ENCODE results near the gene COL20A1.

COL20A1 gene

GRCh38 chr20:63253438-63254231 is 39.4 kb upstream of the COL20A1 start:
- WGBS (ENCODE audit: insufficient coverage, insufficient read length), result no CpG with 5 or more reads among the region's 89 CpGs
- Histone ChIP-seq H3K27me3 (ENCODE audit: control insufficient read depth, insufficient read depth, low read length) (peaks cover 2% of the 10 kb centered on the region; the same call in 1 of the 2 replicates), H3K27ac (ENCODE audit: low read length) (no peak overlapping the region), H3K4me1 (ENCODE audit: control insufficient read depth, insufficient read depth, low read length) (no peaks in the 10 kb centered on the region), H3K36me3 (ENCODE audit: control insufficient read depth, insufficient read depth, low read length) (no peaks in the 10 kb centered on the region), H3K9me3 (ENCODE audit: control insufficient read depth, insufficient read depth, low read length) (no peaks in the 10 kb centered on the region), H3K4me3 (ENCODE audit: low read length) (peak overlapping the region; percentile 28; the same call in 1 of the 2 replicates)
- DNase-seq (ENCODE audit: low read depth, low spot score), result no peak

- Histone ChIP-seq H3K27ac (ENCODE audit: low read length) (no peak within 1 kb of the TSS), H3K9me3 (ENCODE audit: control insufficient read depth, insufficient read depth, low read length) (no peaks in the 10 kb centered on the region)
Measured at GRCh38 chr20:63254232-63254605, 38.8 kb upstream of the COL20A1 start, which contains the start of gene NKAIN4. NKAIN4 (minus strand) TSS chr20:63254463; CDS start chr20:63254450, 13 bp downstream.

GRCh38 chr20:63254606-63255384 is 38.2 kb upstream of the COL20A1 start:
- Histone ChIP-seq H3K4me3 (ENCODE audit: low read length) (peak overlapping the region; percentile 28; the same call in 1 of the 2 replicates), H3K9me3 (ENCODE audit: control insufficient read depth, insufficient read depth, low read length) (no peaks in the 10 kb centered on the region), H3K36me3 (ENCODE audit: control insufficient read depth, insufficient read depth, low read length) (no peaks in the 10 kb centered on the region), H3K4me1 (ENCODE audit: control insufficient read depth, insufficient read depth, low read length) (no peaks in the 10 kb centered on the region), H3K27me3 (ENCODE audit: control insufficient read depth, insufficient read depth, low read length) (peaks cover 2% of the 10 kb centered on the region; the same call in 1 of the 2 replicates), H3K27ac (ENCODE audit: low read length) (no peak overlapping the region)
- no peak for DNase-seq (ENCODE audit: low read depth, low spot score)
- no CpG with 5 or more reads among the region's 56 CpGs for WGBS (ENCODE audit: insufficient coverage, insufficient read length)

More at GRCh38 chr20:63254232-63254605, 38.8 kb upstream of the COL20A1 start, which contains the start of gene NKAIN4:
- no peaks in the 10 kb centered on the region for H3K4me1 ChIP-seq (ENCODE audit: control insufficient read depth, insufficient read depth, low read length)
- peak within 1 kb of the TSS; percentile 28; the same call in 1 of the 2 replicates for H3K4me3 ChIP-seq (ENCODE audit: low read length)
- no CpG with 5 or more reads among the region's 46 CpGs for WGBS (ENCODE audit: insufficient coverage, insufficient read length)
- DNase-seq (ENCODE audit: low read depth, low spot score), result no peak
- H3K27me3 ChIP-seq (ENCODE audit: control insufficient read depth, insufficient read depth, low read length), result peaks cover 2% of the 10 kb centered on the region; the same call in 1 of the 2 replicates
- H3K36me3 ChIP-seq (ENCODE audit: control insufficient read depth, insufficient read depth, low read length), result no peaks in the 10 kb centered on the region

GRCh38 chr20:63255931-63256704 is 36.9 kb upstream of the COL20A1 start:
- H3K4me3 ChIP-seq (ENCODE audit: low read length), result no peak overlapping the region
- no peaks in the 10 kb centered on the region for H3K9me3 ChIP-seq (ENCODE audit: control insufficient read depth, insufficient read depth, low read length)
- no peaks in the 10 kb centered on the region for H3K4me1 ChIP-seq (ENCODE audit: control insufficient read depth, insufficient read depth, low read length)
- WGBS (ENCODE audit: insufficient coverage, insufficient read length), result no CpG with 5 or more reads among the region's 31 CpGs
- DNase-seq (ENCODE audit: low read depth, low spot score), result no peak
- H3K27me3 ChIP-seq (ENCODE audit: control insufficient read depth, insufficient read depth, low read length), result peaks cover 2% of the 10 kb centered on the region; the same call in 1 of the 2 replicates
- H3K36me3 ChIP-seq (ENCODE audit: control insufficient read depth, insufficient read depth, low read length), result peaks cover 3% of the 10 kb centered on the region; the same call in 1 of the 2 replicates
- H3K27ac ChIP-seq (ENCODE audit: low read length), result no peak overlapping the region

- Histone ChIP-seq H3K36me3 (ENCODE audit: control insufficient read depth, insufficient read depth, low read length) (peaks cover 3% of the 10 kb centered on the region; the same call in 1 of the 2 replicates), H3K4me3 (ENCODE audit: low read length) (no peak overlapping the region), H3K9me3 (ENCODE audit: control insufficient read depth, insufficient read depth, low read length) (no peaks in the 10 kb centered on the region), H3K4me1 (ENCODE audit: control insufficient read depth, insufficient read depth, low read length) (no peaks in the 10 kb centered on the region), H3K27ac (ENCODE audit: low read length) (no peak overlapping the region), H3K27me3 (ENCODE audit: control insufficient read depth, insufficient read depth, low read length) (peaks cover 2% of the 10 kb centered on the region; the same call in 1 of the 2 replicates)
- no peak for DNase-seq (ENCODE audit: low read depth, low spot score)
- no CpG with 5 or more reads among the region's 4 CpGs for WGBS (ENCODE audit: insufficient coverage, insufficient read length)
Measured at GRCh38 chr20:63256954-63257353, 36.0 kb upstream of the COL20A1 start.

- H3K9me3 ChIP-seq (ENCODE audit: control insufficient read depth, insufficient read depth, low read length), result no peaks in the 10 kb centered on the region
- H3K4me3 ChIP-seq (ENCODE audit: low read length), result no peak overlapping the region
- DNase-seq (ENCODE audit: low read depth, low spot score), result no peak
- no peak overlapping the region for H3K27ac ChIP-seq (ENCODE audit: low read length)
- no CpG with 5 or more reads among the region's 13 CpGs for WGBS (ENCODE audit: insufficient coverage, insufficient read length)
- H3K27me3 ChIP-seq (ENCODE audit: control insufficient read depth, insufficient read depth, low read length), result peaks cover 2% of the 10 kb centered on the region; the same call in 1 of the 2 replicates
- no peaks in the 10 kb centered on the region; the same call in 1 of the 2 replicates for H3K4me1 ChIP-seq (ENCODE audit: control insufficient read depth, insufficient read depth, low read length)
- peaks cover 3% of the 10 kb centered on the region; the same call in 1 of the 2 replicates for H3K36me3 ChIP-seq (ENCODE audit: control insufficient read depth, insufficient read depth, low read length)
Measured at GRCh38 chr20:63257629-63258028, 35.4 kb upstream of the COL20A1 start.

GRCh38 chr20:63258781-63259180 is 34.2 kb upstream of the COL20A1 start:
- no CpG with 5 or more reads among the region's 8 CpGs for WGBS (ENCODE audit: insufficient coverage, insufficient read length)
- Histone ChIP-seq H3K27ac (ENCODE audit: low read length) (no peak overlapping the region), H3K36me3 (ENCODE audit: control insufficient read depth, insufficient read depth, low read length) (peaks cover 3% of the 10 kb centered on the region; the same call in 1 of the 2 replicates), H3K27me3 (ENCODE audit: control insufficient read depth, insufficient read depth, low read length) (no peaks in the 10 kb centered on the region; the same call in 1 of the 2 replicates), H3K9me3 (ENCODE audit: control insufficient read depth, insufficient read depth, low read length) (no peaks in the 10 kb centered on the region), H3K4me3 (ENCODE audit: low read length) (no peak overlapping the region), H3K4me1 (ENCODE audit: control insufficient read depth, insufficient read depth, low read length) (no peaks in the 10 kb centered on the region; the same call in 1 of the 2 replicates)
- no peak for DNase-seq (ENCODE audit: low read depth, low spot score)

- Histone ChIP-seq H3K27ac (ENCODE audit: low read length) (no peak overlapping the region), H3K4me1 (ENCODE audit: control insufficient read depth, insufficient read depth, low read length) (no peaks in the 10 kb centered on the region; the same call in 1 of the 2 replicates), H3K9me3 (ENCODE audit: control insufficient read depth, insufficient read depth, low read length) (no peaks in the 10 kb centered on the region), H3K4me3 (ENCODE audit: low read length) (no peak overlapping the region), H3K36me3 (ENCODE audit: control insufficient read depth, insufficient read depth, low read length) (peaks cover 3% of the 10 kb centered on the region; the same call in 1 of the 2 replicates), H3K27me3 (ENCODE audit: control insufficient read depth, insufficient read depth, low read length) (no peaks in the 10 kb centered on the region; the same call in 1 of the 2 replicates)
- DNase-seq (ENCODE audit: low read depth, low spot score), result no peak
- WGBS (ENCODE audit: insufficient coverage, insufficient read length), result no CpG with 5 or more reads among the region's 25 CpGs
Measured at GRCh38 chr20:63259734-63260460, 33.1 kb upstream of the COL20A1 start.

- no peak overlapping the region for H3K27ac ChIP-seq (ENCODE audit: low read length)
- no CpG with 5 or more reads among the region's 15 CpGs for WGBS (ENCODE audit: insufficient coverage, insufficient read length)
- no peaks in the 10 kb centered on the region for H3K9me3 ChIP-seq (ENCODE audit: control insufficient read depth, insufficient read depth, low read length)
- DNase-seq (ENCODE audit: low read depth, low spot score), result no peak
- H3K4me1 ChIP-seq (ENCODE audit: control insufficient read depth, insufficient read depth, low read length), result no peaks in the 10 kb centered on the region; the same call in 1 of the 2 replicates
- H3K27me3 ChIP-seq (ENCODE audit: control insufficient read depth, insufficient read depth, low read length), result no peaks in the 10 kb centered on the region
- peaks cover 3% of the 10 kb centered on the region; the same call in 1 of the 2 replicates for H3K36me3 ChIP-seq (ENCODE audit: control insufficient read depth, insufficient read depth, low read length)
- no peak overlapping the region for H3K4me3 ChIP-seq (ENCODE audit: low read length)
Measured at GRCh38 chr20:63260521-63260920, 32.5 kb upstream of the COL20A1 start.

Measured in iPS DF 6.9 (cell line).